GM12872 (cell line): ENCODE data around the gene SLC49A3.

Experiments used
- CTCF ChIP-seq: IDR thresholded peaks from 3 replicates; pipeline ENCODE4 v1.5.1; 2011; ENCODE audit warnings: low read depth, mild to moderate bottlenecking, low read length, moderate library complexity; ENCODE audit not compliant: insufficient read depth

The SLC49A3 gene

GRCh38 chr4:688854-689681 lies at the start of gene SLC49A3:
TSS of gene SLC49A3 (minus strand) at chr4:689151. CDS start at chr4:689127, 24 bp downstream.
- no peak for TF ChIP-seq CTCF

DNA sequence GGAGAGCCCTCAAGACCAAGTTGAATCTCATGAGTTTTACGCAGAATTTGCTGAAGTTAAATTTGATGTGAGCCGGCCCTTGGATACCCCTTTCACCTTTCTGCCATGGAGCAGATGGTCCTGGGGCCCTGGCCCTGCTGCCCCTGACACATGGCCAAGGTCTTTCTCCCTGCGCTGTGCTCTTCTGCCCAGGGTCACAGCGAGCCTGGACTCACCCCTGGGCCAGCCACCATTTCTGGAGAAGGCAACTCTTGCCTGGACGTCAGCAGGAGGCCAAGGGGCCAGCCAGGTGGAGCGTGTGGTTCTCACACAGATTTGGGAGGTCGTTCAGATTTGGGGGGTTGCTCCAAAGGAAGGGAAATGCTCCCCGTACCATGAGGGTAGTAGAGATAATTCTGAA lies 46.6 kb upstream of the SLC49A3 start:
- TF ChIP-seq CTCF, result no peak

- TF ChIP-seq CTCF, result no peak
Observed at GRCh38 chr4:734951-735350, 46.0 kb upstream of the SLC49A3 start.

DNA sequence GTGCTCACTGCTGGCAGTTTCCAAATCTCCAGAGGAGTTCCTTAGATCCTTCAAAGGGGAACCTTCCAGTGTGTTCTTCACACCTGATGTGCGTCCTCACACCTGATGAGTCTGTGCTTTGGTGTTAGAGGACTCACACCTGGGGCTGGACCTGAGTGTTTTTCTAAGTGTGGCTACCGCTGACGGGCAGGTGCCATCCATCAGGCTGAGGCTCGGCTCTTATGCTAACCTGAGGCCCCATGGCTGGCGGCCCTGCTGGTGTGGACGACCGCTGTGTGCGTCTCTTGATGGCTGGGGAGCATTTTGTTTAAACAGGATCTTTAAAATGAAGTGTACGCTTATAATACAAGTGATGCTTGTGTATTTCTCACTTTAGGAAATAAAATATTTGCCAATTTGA lies 45.1 kb upstream of the SLC49A3 start:
- no peak for TF ChIP-seq CTCF

DNA sequence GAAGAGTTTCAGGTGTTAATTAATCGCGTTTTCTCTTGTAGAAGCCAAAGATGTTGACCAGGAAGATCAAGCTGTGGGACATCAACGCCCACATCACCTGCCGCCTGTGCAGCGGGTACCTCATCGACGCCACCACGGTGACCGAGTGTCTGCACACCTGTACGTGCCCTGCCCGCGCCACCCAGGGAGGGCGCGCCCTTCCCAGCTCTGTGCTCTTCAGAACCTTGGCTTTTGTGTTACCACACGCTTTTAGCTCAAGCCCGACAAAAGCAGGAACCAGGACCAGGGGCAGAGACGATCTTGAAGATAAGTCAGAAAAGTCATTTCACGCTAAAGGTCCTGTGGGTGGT lies 44.7 kb upstream of the SLC49A3 start:
- TF ChIP-seq CTCF, result no peak

DNA sequence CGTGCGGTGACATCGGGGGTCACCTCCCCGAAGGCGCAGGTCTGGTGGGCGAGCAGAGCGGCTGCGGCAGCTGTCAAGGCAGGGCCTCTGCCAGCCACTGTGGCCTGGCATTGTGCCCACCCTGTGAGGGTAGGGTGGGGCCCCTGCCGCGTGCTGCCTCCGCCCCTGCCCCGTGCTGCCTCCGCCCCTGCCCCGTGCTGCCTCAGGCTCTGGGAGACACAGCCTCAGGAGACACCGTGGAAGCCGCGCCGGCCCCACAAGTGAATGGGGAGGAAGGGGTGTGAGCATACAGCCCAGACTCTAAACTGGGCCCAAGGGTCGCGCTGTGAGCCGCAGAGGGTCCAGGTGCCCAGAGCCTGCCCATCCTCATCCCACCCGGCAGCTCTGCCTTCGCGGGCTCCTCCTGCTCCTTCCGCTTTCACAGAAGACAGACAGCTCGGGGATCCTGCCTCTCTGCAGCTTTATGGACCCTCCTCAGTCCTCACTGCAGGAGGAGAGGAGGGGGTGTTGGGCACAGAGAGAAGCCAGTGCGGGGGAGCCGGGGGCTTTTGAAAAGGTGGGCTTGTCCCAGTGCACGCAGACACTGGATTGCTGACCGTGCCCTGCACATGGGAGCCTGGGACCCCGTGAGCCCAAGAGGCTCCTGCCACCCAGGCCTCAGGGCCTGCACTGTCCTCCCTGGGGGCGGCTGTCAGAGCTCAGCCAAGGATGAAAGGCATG lies 44.1 kb upstream of the SLC49A3 start:
- TF ChIP-seq CTCF, result no peak

DNA sequence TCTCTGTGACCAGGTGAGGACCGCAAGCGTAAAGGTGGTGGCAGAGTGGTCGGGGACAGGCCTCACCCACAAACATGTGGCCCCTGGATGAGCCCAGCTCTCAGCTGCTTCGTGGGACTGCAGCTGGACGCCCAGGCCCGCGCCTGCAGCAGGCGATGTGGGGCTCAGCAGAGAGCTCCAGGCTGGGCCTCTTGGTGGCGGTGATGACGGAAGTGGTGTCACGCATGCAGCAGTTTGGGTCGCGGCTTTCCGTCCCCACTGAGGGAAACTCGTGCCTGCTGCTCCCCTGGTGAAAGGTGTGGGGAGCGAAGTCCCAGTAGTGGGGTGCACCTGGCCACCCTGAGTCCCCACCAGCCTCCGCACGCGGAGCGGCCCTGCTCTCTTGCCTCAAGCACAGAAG lies 43.5 kb upstream of the SLC49A3 start:
- no peak for TF ChIP-seq CTCF
